Retinal pigment epithelial cell (primary cell): ENCODE data around the gene GEN1.

Source experiments
- DNase-seq: peaks from one replicate; pipeline ENCODE4 v3.0.0-alpha.2; 2010; ENCODE audit warnings: low read depth
- H3K4me3 ChIP-seq: 2 replicates; pipeline ENCODE4 v1.5.1; 2011; ENCODE audit warnings: mild to moderate bottlenecking, low read length, control low read depth, moderate library complexity
- TF ChIP-seq, protein P1 (sequence below): conservative IDR thresholded peaks from 2 replicates; pipeline ENCODE4 v1.5.1; 2011; ENCODE audit warnings: low read depth, low read length, control low read depth, inconsistent platforms

Gene GEN1

DNA sequence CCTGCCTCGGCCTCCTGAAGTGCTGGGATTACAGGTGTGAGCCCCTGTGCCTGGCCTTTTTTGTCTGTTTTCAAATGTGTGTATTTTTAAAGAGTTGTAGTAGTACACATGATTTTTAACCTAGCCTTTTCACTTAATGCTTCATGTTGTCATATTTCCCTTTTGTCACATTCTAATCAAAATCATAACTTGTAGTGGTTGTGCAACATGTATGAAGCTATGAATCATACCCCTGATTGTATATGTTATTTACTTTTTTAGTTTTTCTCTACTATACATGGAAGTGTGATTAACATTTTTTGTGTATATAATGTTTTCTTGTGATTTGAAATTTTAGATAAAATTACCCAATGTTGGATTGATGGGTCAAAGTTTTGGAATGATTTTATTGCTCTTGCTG is 8.5 kb downstream of the GEN1 start:
- H3K4me3 ChIP-seq: no peak overlapping the region
- no peak for DNase-seq
- TF ChIP-seq, protein P1, sequence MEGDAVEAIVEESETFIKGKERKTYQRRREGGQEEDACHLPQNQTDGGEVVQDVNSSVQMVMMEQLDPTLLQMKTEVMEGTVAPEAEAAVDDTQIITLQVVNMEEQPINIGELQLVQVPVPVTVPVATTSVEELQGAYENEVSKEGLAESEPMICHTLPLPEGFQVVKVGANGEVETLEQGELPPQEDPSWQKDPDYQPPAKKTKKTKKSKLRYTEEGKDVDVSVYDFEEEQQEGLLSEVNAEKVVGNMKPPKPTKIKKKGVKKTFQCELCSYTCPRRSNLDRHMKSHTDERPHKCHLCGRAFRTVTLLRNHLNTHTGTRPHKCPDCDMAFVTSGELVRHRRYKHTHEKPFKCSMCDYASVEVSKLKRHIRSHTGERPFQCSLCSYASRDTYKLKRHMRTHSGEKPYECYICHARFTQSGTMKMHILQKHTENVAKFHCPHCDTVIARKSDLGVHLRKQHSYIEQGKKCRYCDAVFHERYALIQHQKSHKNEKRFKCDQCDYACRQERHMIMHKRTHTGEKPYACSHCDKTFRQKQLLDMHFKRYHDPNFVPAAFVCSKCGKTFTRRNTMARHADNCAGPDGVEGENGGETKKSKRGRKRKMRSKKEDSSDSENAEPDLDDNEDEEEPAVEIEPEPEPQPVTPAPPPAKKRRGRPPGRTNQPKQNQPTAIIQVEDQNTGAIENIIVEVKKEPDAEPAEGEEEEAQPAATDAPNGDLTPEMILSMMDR: no peak

DNA sequence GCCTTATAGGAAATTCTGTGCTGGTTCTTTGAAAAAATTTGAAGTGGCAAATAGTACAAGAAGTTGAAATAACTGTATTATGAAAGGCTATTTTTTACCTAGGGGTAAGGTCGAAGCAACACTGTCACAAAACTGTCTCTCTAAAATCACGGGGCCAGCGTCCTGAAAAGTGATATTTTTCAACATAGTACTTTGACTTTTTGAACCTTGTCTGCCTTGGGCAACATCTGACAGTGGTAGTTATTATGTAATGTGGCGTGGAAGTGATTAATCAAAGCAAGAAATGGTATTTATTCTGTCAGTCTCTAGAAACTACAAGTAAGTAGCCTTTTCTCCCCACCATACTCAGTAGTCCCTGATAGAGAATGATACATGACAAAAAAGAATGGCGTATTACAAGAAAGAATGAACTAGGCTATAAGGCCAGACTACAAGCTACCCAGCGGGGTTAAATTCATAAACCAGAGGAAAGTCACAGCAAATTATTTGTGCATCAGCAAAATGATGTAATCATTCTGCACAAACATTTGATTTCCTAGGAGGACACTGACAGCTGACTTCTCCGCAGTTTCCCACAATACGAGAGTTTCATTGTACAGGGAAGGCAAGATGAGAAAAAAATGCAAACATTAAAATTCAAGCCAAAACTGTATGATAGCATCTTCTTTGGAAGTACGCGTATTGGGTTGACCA is 9.8 kb downstream of the GEN1 start:
- TF ChIP-seq, protein P1: no peak
- H3K4me3 ChIP-seq: no peak overlapping the region
- DNase-seq: no peak

DNA sequence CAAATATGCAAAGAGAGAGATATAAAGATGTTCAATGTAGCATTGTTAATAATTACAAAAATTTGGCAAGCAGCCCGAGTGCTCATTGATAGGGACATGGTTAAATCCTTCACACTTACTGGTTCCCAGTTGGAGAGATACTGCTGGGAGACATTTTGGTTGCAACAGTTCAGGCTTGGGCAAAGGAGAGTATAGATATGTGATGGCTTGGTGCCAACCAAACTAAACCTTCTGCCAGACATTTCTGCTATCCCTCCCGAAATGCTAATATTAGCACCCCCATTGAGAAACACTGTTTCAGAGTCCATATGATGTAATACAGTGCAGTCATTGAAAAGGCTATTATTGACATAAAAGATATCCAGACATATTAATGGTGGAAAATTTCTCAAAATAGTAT is 11.5 kb downstream of the GEN1 start:
- DNase-seq: no peak
- TF ChIP-seq, protein P1: no peak
- H3K4me3 ChIP-seq: no peak overlapping the region

DNA sequence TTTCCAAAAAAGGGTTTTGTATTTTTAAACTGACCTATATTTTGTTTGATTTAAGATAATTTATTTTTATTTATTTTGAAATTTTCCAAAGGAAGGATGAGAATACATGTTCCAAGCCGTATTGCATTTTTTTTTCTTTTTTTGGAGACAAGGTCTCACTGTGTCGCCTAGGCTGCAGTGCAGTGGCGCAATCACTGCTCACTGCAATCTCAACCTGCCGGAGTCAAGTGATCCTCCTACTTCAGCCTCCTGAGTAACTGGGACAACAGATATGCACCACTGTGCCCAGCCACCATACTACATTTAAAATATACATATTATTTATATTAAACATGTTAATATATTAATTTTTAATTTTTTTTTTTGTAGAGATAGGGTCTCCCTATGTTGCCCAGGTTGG is 15.0 kb downstream of the GEN1 start:
- H3K4me3 ChIP-seq: no peak overlapping the region
- TF ChIP-seq, protein P1: no peak
- no peak for DNase-seq

DNA sequence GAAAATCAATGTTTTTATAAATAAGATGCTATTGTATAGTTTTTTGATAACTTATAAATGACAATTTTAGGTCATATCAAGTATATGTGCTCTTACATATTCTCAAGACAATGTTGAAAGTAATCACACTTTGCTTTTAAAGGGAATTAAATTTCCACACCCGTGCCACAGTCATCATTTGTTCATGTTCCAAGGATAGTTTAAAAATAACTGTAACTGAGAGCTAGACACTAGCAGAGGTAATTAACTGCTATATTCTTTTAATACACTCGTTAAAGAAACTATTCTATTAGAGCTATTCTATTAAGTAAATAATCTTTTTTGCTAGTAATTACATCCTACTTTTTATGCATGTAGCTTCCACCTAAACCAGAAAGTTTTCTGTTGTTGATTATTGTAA is 18.0 kb downstream of the GEN1 start:
- DNase-seq: no peak
- TF ChIP-seq, protein P1: no peak
- no peak overlapping the region for H3K4me3 ChIP-seq

DNA sequence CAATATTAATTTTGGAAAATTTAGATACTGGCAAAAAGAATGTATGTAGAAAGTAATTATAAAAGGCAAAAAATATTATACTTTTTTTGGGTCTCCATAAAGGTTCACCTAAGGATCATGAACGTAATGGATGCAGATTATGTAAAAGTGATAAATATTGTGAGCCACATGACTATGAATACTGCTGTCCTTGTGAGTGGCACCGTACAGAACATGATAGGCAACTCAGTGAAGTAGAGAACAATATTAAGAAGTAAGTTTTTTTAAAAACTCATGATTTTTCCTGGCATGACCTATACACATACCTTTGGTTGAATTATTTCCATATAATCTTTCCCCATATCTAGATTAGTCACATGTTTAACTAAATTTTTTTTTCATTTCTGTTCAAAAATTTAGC is 18.6 kb downstream of the GEN1 start:
- no peak overlapping the region for H3K4me3 ChIP-seq
- TF ChIP-seq, protein P1: no peak
- no peak for DNase-seq

DNA sequence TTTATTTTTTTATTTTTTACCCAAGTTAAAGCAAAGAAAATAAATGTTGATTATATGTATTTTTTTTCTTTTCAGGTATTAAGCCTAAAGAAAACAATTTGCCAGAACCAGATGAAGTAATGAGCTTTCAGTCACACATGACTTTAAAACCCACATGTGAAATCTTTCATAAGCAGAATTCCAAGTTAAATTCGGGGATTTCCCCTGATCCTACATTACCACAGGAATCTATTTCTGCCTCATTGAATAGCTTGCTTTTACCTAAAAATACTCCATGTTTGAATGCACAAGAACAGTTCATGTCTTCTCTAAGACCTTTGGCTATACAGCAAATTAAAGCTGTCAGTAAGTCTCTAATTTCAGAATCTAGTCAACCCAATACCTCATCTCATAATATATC is 26.6 kb downstream of the GEN1 start:
- peak; percentile 62 for DNase-seq
- TF ChIP-seq, protein P1: no peak
- no peak overlapping the region for H3K4me3 ChIP-seq
